ENCODE results near the gene RREB1. TPM values are rescaled to one million over a fixed set of nuclear protein-coding genes. Genes with fewer than 3 reads are reported as not detected.

RREB1 gene
- total and polyA plus RNA-seq, 2 donors (not counting 3 experiments of a cell fraction or from before 2014, with no cell fraction given) = 3.7 to 33.0 TPM

DNA sequence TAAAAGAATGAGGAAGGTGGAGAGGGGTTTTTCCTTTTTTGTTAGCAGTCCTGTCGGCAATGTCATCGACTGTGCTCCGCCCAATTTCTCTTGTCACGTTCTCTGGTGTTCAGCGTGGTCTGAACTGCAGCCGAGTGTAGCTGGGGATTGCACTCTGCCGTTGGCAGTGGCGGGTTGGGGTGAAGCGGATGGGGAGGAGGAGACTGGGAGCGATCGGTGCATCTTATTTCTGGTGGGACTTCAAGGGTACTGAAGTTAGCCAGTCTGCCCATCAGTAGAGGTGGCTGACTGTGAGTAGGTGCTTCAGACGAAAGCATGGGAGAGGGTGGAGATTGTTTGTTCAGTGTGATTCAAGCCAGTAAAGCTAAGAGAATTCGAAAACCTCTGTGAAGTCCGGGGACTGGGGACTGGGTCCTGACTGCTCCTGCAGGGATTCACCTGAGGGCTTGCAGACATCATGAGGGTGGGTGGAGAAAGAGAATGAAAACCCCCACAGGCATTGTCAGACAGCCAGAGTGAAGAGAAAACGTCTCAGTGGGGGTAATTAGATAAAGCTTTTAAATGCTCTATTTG is 5.1 kb downstream of the RREB1 start:
- no peak for DNase-seq (ENCODE audit: low read depth, low spot score)
- peaks cover 89% of the 10 kb centered on the region for H3K79me2 ChIP-seq (ENCODE audit: control insufficient read depth, insufficient read depth, low read length)
- FAIRE-seq = no peak
- H3K4me2 ChIP-seq (ENCODE audit: insufficient read depth, low read length) = no peak overlapping the region
- ChIA-PET CTCF (no interaction called here), POLR2A (no interaction called here)
- no peaks in the 10 kb centered on the region for H3K9me1 ChIP-seq (replicated peaks; ENCODE audit: control insufficient read depth, extremely low read depth, insufficient read depth, low read length)
- BruUV-seq (replicated peaks) = no TSS peak
- H2AFZ ChIP-seq (ENCODE audit: low read depth, low read length) = no peak overlapping the region
- peaks cover 3% of the 10 kb centered on the region for H4K20me1 ChIP-seq (replicated peaks; ENCODE audit: control insufficient read depth, extremely low read depth, insufficient read depth, low read length)
- H3K27ac ChIP-seq (ENCODE audit: insufficient read depth, low read depth, low read length) = no peak overlapping the region
- H3K9ac ChIP-seq (replicated peaks; ENCODE audit: extremely low read depth, insufficient read depth, low read length) = no peak overlapping the region
- peaks cover 16% of the 10 kb centered on the region for H3K4me1 ChIP-seq (ENCODE audit: control insufficient read depth, extremely low read depth, insufficient read depth, low read length)
- H3K4me3 ChIP-seq (replicated peaks in 1 of 3; ENCODE audit: insufficient read depth in 1 of 3, low read depth in 1 of 3, low read length in 3 of 3) = no peak overlapping the region
- no peaks in the 10 kb centered on the region for H3K36me3 ChIP-seq (ENCODE audit: control insufficient read depth in 2 of 2, extremely low read depth in 1 of 2, insufficient read depth in 2 of 2, low read length in 2 of 2)
- intact Hi-C loops (cut with micrococcal nuclease) (no loop called here), dilution Hi-C loops (cut with MboI; ENCODE audit: extremely low pct_ligation_motif_present, low sequenced_read_pairs) (no loop called here)
- TF ChIP-seq EZH2 (IDR thresholded peaks at IDR 0.05; ENCODE audit: borderline replicate concordance, low read depth, low read length, severe bottlenecking) = no peak
- TF ChIP-seq, protein P1, sequence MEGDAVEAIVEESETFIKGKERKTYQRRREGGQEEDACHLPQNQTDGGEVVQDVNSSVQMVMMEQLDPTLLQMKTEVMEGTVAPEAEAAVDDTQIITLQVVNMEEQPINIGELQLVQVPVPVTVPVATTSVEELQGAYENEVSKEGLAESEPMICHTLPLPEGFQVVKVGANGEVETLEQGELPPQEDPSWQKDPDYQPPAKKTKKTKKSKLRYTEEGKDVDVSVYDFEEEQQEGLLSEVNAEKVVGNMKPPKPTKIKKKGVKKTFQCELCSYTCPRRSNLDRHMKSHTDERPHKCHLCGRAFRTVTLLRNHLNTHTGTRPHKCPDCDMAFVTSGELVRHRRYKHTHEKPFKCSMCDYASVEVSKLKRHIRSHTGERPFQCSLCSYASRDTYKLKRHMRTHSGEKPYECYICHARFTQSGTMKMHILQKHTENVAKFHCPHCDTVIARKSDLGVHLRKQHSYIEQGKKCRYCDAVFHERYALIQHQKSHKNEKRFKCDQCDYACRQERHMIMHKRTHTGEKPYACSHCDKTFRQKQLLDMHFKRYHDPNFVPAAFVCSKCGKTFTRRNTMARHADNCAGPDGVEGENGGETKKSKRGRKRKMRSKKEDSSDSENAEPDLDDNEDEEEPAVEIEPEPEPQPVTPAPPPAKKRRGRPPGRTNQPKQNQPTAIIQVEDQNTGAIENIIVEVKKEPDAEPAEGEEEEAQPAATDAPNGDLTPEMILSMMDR (IDR thresholded peaks at IDR 0.05; ENCODE audit: extremely low read depth in 1 of 2, insufficient read depth in 1 of 2, low read depth in 1 of 2, low read length in 2 of 2) = no peak
- TF ChIP-seq POLR2A (IDR thresholded peaks at IDR 0.05; ENCODE audit: low read depth, low read length) = no peak
- TF ChIP-seq POLR2AphosphoS5 (IDR thresholded peaks at IDR 0.05; ENCODE audit: insufficient read depth, low read depth, low read length) = no peak
- TF ChIP-seq FOS (IDR thresholded peaks at IDR 0.05; ENCODE audit: borderline replicate concordance, insufficient read depth, low read length) = no peak
- no peak for TF ChIP-seq MYC (IDR thresholded peaks at IDR 0.05; ENCODE audit: low read depth, low read length)
- TF ChIP-seq JUN (IDR thresholded peaks at IDR 0.05; ENCODE audit: borderline replicate concordance, insufficient read depth, insufficient read length, low read depth) = no peak
- TF ChIP-seq, protein P2, sequence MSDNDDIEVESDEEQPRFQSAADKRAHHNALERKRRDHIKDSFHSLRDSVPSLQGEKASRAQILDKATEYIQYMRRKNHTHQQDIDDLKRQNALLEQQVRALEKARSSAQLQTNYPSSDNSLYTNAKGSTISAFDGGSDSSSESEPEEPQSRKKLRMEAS (IDR thresholded peaks at IDR 0.05; ENCODE audit: insufficient read depth, insufficient read length) = no peak
- TF ChIP-seq GATA2 (IDR thresholded peaks at IDR 0.05; ENCODE audit: insufficient read depth, insufficient read length, low read depth, low read length) = no peak
- no peaks in the 10 kb centered on the region for H3K9me3 ChIP-seq (replicated peaks; ENCODE audit: control insufficient read depth, insufficient read depth, low read length)
- no peaks in the 10 kb centered on the region for H3K27me3 ChIP-seq (ENCODE audit: control insufficient read depth in 2 of 2, insufficient read depth in 2 of 2, low read length in 2 of 2)

Data from endothelial cell of umbilical vein (primary cell).